K562 (cell line): ENCODE results near the gene RBM17. TPM values are rescaled to one million over a fixed set of nuclear protein-coding genes. Genes with fewer than 3 reads are reported as not detected.

Experiments used
- CBFA2T2 ChIP-seq: fragments of 450-650 bp; conservative IDR thresholded peaks from 2 replicates; pipeline ENCODE4 v1.6.1; 2017; ENCODE audit warnings: mild to moderate bottlenecking
- CBFA2T3 ChIP-seq: fragments of 450-650 bp; IDR thresholded peaks from 2 replicates; pipeline ENCODE4 v1.6.1; 2017
- DNMT1 ChIP-seq: fragments of 450-650 bp; IDR thresholded peaks from 2 replicates; pipeline ENCODE4 v1.6.1; 2016; ENCODE audit warnings: antibody characterized with exemption, mild to moderate bottlenecking
- DPF2 ChIP-seq: fragments of 450-650 bp; IDR thresholded peaks from 2 replicates; pipeline ENCODE4 v1.6.1; 2016
- FOXA3 ChIP-seq, 2 experiments: fragments of 450-650 bp in 1 of 2; sonication (generic) in 1 of 2; formaldehyde crosslinking; IDR thresholded peaks in 1 of 2; conservative IDR thresholded peaks in 1 of 2; 2 replicates each; pipeline versions ENCODE4 v1.4.0 to v1.8.0; 2020 to 2022; ENCODE audit warnings: mild to moderate bottlenecking in 2 of 2, missing genetic modification reagents in 1 of 2
- FOXK2 ChIP-seq, 2 experiments: fragments of 450-650 bp; IDR thresholded peaks in 1 of 2; conservative IDR thresholded peaks in 1 of 2; 2 replicates each; pipeline ENCODE4 v1.6.1; 2016; ENCODE audit warnings: low read depth in 2 of 2, mild to moderate bottlenecking in 1 of 2
- FOXO4 ChIP-seq: fragments of 450-650 bp; formaldehyde crosslinking; IDR thresholded peaks from 2 replicates; pipeline ENCODE4 v1.4.0; 2020; ENCODE audit warnings: mild to moderate bottlenecking, moderate library complexity
- HINFP ChIP-seq: fragments of 450-650 bp; conservative IDR thresholded peaks from 2 replicates; pipeline ENCODE4 v1.6.1; 2016; ENCODE audit warnings: missing genetic modification characterization, low read depth, mild to moderate bottlenecking, control low read depth, missing compliant biosample characterization
- HLTF ChIP-seq: fragments of 450-650 bp; IDR thresholded peaks from 2 replicates; pipeline ENCODE4 v1.6.1; 2016
- HNRNPH1 ChIP-seq: fragments of 200-400 bp; formaldehyde crosslinking; optimal IDR thresholded peaks from 2 replicates; pipeline ENCODE3; 2017; ENCODE audit warnings: low read depth, mild to moderate bottlenecking, low read length, moderate library complexity
- MLLT1 ChIP-seq, 2 experiments: fragments of 450-650 bp; IDR thresholded peaks; 2 replicates each; pipeline ENCODE4 v1.6.1; 2016
- MTF1 ChIP-seq: fragments of 250-450 bp; sonication (Bioruptor Pico); IDR thresholded peaks from 2 replicates; pipeline ENCODE4 v1.9.0; 2021; ENCODE audit warnings: moderate library complexity, mild to moderate bottlenecking, inconsistent platforms, borderline replicate concordance
- POLR3G ChIP-seq: IDR thresholded peaks from 2 replicates; pipeline ENCODE4 v1.6.1; 2011; ENCODE audit not compliant: insufficient read length, insufficient replicate concordance; ENCODE audit errors: extremely low read depth
- PTTG1 ChIP-seq: fragments of 450-650 bp; IDR thresholded peaks from 2 replicates; pipeline ENCODE4 v1.6.1; 2016; ENCODE audit warnings: low read depth, mild to moderate bottlenecking, missing genetic modification characterization, missing compliant biosample characterization
- RBM14 ChIP-seq: fragments of 200-400 bp; formaldehyde crosslinking; IDR thresholded peaks from 2 replicates; pipeline ENCODE4 v1.6.1; 2018; ENCODE audit warnings: low read depth, mild to moderate bottlenecking, low read length, moderate library complexity, borderline replicate concordance; ENCODE audit not compliant: insufficient read depth
- RBM17 ChIP-seq: fragments of 200-400 bp; formaldehyde crosslinking; IDR thresholded peaks from 2 replicates; pipeline ENCODE4 v1.6.1; 2017; ENCODE audit warnings: low read depth, mild to moderate bottlenecking, low read length, borderline replicate concordance
- SMAD3 ChIP-seq: fragments of 450-650 bp; formaldehyde crosslinking; conservative IDR thresholded peaks from 2 replicates; pipeline ENCODE4 v1.4.0; 2020; ENCODE audit warnings: mild to moderate bottlenecking
- SNIP1 ChIP-seq: fragments of 450-650 bp; IDR thresholded peaks from 2 replicates; pipeline ENCODE4 v1.7.1; 2017; ENCODE audit warnings: low read depth, mild to moderate bottlenecking
- SREBF1 ChIP-seq: fragments of 150-350 bp; IDR thresholded peaks from 2 replicates; pipeline ENCODE4 v1.6.1; 2014; ENCODE audit warnings: antibody characterized with exemption, low read depth, low read length, borderline replicate concordance
- STAT5A ChIP-seq: IDR thresholded peaks from 2 replicates; pipeline ENCODE4 v1.6.1; 2012; ENCODE audit warnings: low read length, inconsistent platforms, borderline replicate concordance
- TBP ChIP-seq: optimal IDR thresholded peaks from 2 replicates; pipeline ENCODE3; 2011; ENCODE audit warnings: low read depth, low read length, improper control_type of control experiment
- ZBED1 ChIP-seq: IDR thresholded peaks from 2 replicates; pipeline ENCODE4 v1.6.1; 2014
- ZBTB8A ChIP-seq: fragments of 450-650 bp; IDR thresholded peaks from 2 replicates; pipeline ENCODE4 v1.6.1; 2018; ENCODE audit warnings: mild to moderate bottlenecking, moderate library complexity; ENCODE audit not compliant: partially characterized antibody
- ZNF124 ChIP-seq: sonication (generic); formaldehyde crosslinking; IDR thresholded peaks from 2 replicates; pipeline ENCODE4 v1.8.1; 2022; ENCODE audit warnings: missing genetic modification reagents
- ZNF507 ChIP-seq: conservative IDR thresholded peaks from 2 replicates; pipeline ENCODE4 v1.6.1; 2017; ENCODE audit warnings: missing genetic modification characterization, missing compliant biosample characterization
- ZNF551 ChIP-seq: fragments of 250-450 bp; sonication (Bioruptor Pico); IDR thresholded peaks from 2 replicates; pipeline ENCODE4 v1.5.0; 2021; ENCODE audit warnings: mild to moderate bottlenecking, moderate library complexity
- ZNF766 ChIP-seq: fragments of 200-800 bp; sonication (Bioruptor generic); conservative IDR thresholded peaks from 2 replicates; pipeline ENCODE4 v1.6.1; 2016; ENCODE audit warnings: missing genetic modification characterization, missing compliant biosample characterization
- ZZZ3 ChIP-seq: fragments of 450-650 bp; IDR thresholded peaks from 2 replicates; pipeline ENCODE4 v1.6.1; 2016; ENCODE audit warnings: antibody characterized with exemption, mild to moderate bottlenecking, moderate library complexity
- polyA plus RNA-seq, 8 experiments: library from polyadenylated mRNA; depleted of rRNA in 4 of 8; stranded (reverse) in 5 of 8; unstranded in 3 of 8; fragments of >200 nt; fragmentation: Nextera tagmentation in 2 of 8; fragmentation: Illumina TruSeq in 1 of 8; extraction: Ambion mirVana in 2 of 8; extraction: Trizol in 1 of 8; gene quantifications; 2 replicates each; pipeline versions ENCODE4 v1.2.1 to v1.2.3, GENCODE V29; 2011 to 2014; ENCODE audit warnings: inconsistent platforms in 1 of 8, missing spikeins in 1 of 8
- total RNA-seq, 7 experiments: library from RNA; depleted of rRNA in 6 of 7; stranded (reverse); fragments of >200 nt in 6 of 7; fragmentation: Illumina TruSeq in 2 of 7; extraction: Trizol in 2 of 7; gene quantifications; 2 replicates each; pipeline versions ENCODE4 v1.2.1 to v1.2.3, GENCODE V29; 2011 to 2021; ENCODE audit warnings: low replicate concordance in 1 of 7

RBM17 gene
- total and polyA plus RNA-seq, 9 of the 15 experiments (the other 6 are each of a cell fraction or from before 2014, with no cell fraction given): 23.6 to 217 (median 124) TPM

- TF ChIP-seq HNRNPH1: no peak
- TF ChIP-seq DPF2: no peak
- TF ChIP-seq CBFA2T2: no peak
- no peak for TF ChIP-seq MTF1 (CRISPR knock-in tag)
- no peak for TF ChIP-seq ZBED1
- 0 out of 4 replicates have a peak, but pooled peaks of 1 of the 2 experiments have one; percentile 34 for TF ChIP-seq FOXK2 (conservative IDR thresholded peaks at IDR 0.05 in 1 of 2, IDR thresholded peaks at IDR 0.05 in 1 of 2; ENCODE audit: low read depth in 2 of 2)
- no peak for TF ChIP-seq ZNF124
- TF ChIP-seq SMAD3: no peak
- TF ChIP-seq ZNF766 (CRISPR knock-in tag): no peak
- TF ChIP-seq FOXA3 (CRISPR knock-in tag; conservative IDR thresholded peaks at IDR 0.05 in 1 of 2, IDR thresholded peaks at IDR 0.05 in 1 of 2): no peak
- no peak for TF ChIP-seq ZZZ3
- peak; percentile 30; the same call in 1 of the 2 replicates for TF ChIP-seq STAT5A
- TF ChIP-seq PTTG1 (tag): no peak
- TF ChIP-seq SNIP1: 0 out of 2 replicates have a peak, but pooled peaks have one; percentile 8
- no peak for TF ChIP-seq RBM17
- TF ChIP-seq RBM14: no peak
- TF ChIP-seq ZBTB8A: no peak
- TF ChIP-seq FOXO4 (CRISPR knock-in tag): no peak
- no peak for TF ChIP-seq HINFP (tag)
- TF ChIP-seq TBP: peak; percentile 53
- TF ChIP-seq CBFA2T3: peak; percentile 8; the same call in 1 of the 2 replicates
- no peak for TF ChIP-seq DNMT1
- no peak for TF ChIP-seq ZNF551 (CRISPR knock-in tag)
- TF ChIP-seq SREBF1: no peak
- TF ChIP-seq MLLT1 (IDR thresholded peaks at IDR 0.05): peak; percentile 32 to 94; a peak in 2 of 4 replicates
- TF ChIP-seq ZNF507: no peak
- no peak for TF ChIP-seq HLTF
- no peak for TF ChIP-seq POLR3G
Observed at GRCh38 chr10:6088721-6089333, at the start of gene RBM17 (continued).
